ENCODE data around the gene PRX. TPM values are rescaled to one million over a fixed set of nuclear protein-coding genes. Genes with fewer than 3 reads are reported as not detected.

The PRX gene
- total RNA-seq, 1 experiment from 2014 or later, result 1.6 TPM

GRCh38 chr19:40420451-40420765 is 7.2 kb upstream of the PRX start:
- DNase-seq, result no peak
- Mint-ChIP-seq H3K4me1 (ENCODE audit: low read depth, unreplicated experiment) (peaks cover 52% of the 10 kb centered on the region), H3K27me3 (ENCODE audit: unreplicated experiment) (no peaks in the 10 kb centered on the region), H3K9me3 (ENCODE audit: low read depth, unreplicated experiment) (no peaks in the 10 kb centered on the region), H3K4me3 (ENCODE audit: low read depth, unreplicated experiment) (peak overlapping the region; percentile 77), H3K36me3 (ENCODE audit: insufficient read depth, unreplicated experiment) (peaks cover 43% of the 10 kb centered on the region), H3K27ac (ENCODE audit: unreplicated experiment) (peak overlapping the region; percentile 86)
- no peak for TF ChIP-seq CTCF (IDR thresholded peaks at IDR 0.05; ENCODE audit: unreplicated experiment)
- CTCF ChIA-PET, result interaction anchor here (0.6 to 2.1 kb wide), 18 partner anchors 8 to 476 kb away, joined by 3 to 29 read pairs (median 4); partner anchors contain the start of genes BLVRB, C19orf47, PLD3 and SERTAD3
- no TSS peak for BruUV-seq (replicated peaks)
- intact Hi-C loops (cut with micrococcal nuclease; ENCODE audit: unreplicated experiment), result no loop called here

- CTCF ChIA-PET, result interaction anchor here (0.6 to 2.1 kb wide), 6 partner anchors 8 to 453 kb away, joined by 3 to 29 read pairs (median 9); partner anchors contain the start of genes BLVRB and SPTBN4
- Mint-ChIP-seq H3K27me3 (ENCODE audit: unreplicated experiment) (no peaks in the 10 kb centered on the region), H3K36me3 (ENCODE audit: insufficient read depth, unreplicated experiment) (peaks cover 37% of the 10 kb centered on the region), H3K9me3 (ENCODE audit: low read depth, unreplicated experiment) (no peaks in the 10 kb centered on the region), H3K4me1 (ENCODE audit: low read depth, unreplicated experiment) (peaks cover 52% of the 10 kb centered on the region), H3K4me3 (ENCODE audit: low read depth, unreplicated experiment) (no peak overlapping the region), H3K27ac (ENCODE audit: unreplicated experiment) (peak overlapping the region; percentile 36)
- no peak for DNase-seq
- no TSS peak for BruUV-seq (replicated peaks)
- no peak for TF ChIP-seq CTCF (IDR thresholded peaks at IDR 0.05; ENCODE audit: unreplicated experiment)
- intact Hi-C loops (cut with micrococcal nuclease; ENCODE audit: unreplicated experiment), result no loop called here
Observed at GRCh38 chr19:40419780-40420179, 6.6 kb upstream of the PRX start.

GRCh38 chr19:40419066-40419612 is 6.0 kb upstream of the PRX start:
- BruUV-seq (replicated peaks), result no TSS peak
- Mint-ChIP-seq H3K27me3 (ENCODE audit: unreplicated experiment) (no peaks in the 10 kb centered on the region), H3K36me3 (ENCODE audit: insufficient read depth, unreplicated experiment) (peaks cover 31% of the 10 kb centered on the region), H3K4me1 (ENCODE audit: low read depth, unreplicated experiment) (peaks cover 45% of the 10 kb centered on the region), H3K4me3 (ENCODE audit: low read depth, unreplicated experiment) (no peak overlapping the region), H3K27ac (ENCODE audit: unreplicated experiment) (peak overlapping the region; percentile 1), H3K9me3 (ENCODE audit: low read depth, unreplicated experiment) (no peaks in the 10 kb centered on the region)
- CTCF ChIA-PET, result interaction anchor here (0.7 kb wide), 1 partner anchor 45 kb away, joined by 3 read pairs; no protein-coding TSS in a partner anchor
- DNase-seq, result no peak
- TF ChIP-seq CTCF (IDR thresholded peaks at IDR 0.05; ENCODE audit: unreplicated experiment), result no peak
- intact Hi-C loops (cut with micrococcal nuclease; ENCODE audit: unreplicated experiment), result no loop called here

GRCh38 chr19:40418040-40418439 is 4.9 kb upstream of the PRX start:
- Mint-ChIP-seq H3K4me3 (ENCODE audit: low read depth, unreplicated experiment) (no peak overlapping the region), H3K27me3 (ENCODE audit: unreplicated experiment) (no peaks in the 10 kb centered on the region), H3K4me1 (ENCODE audit: low read depth, unreplicated experiment) (peaks cover 44% of the 10 kb centered on the region), H3K9me3 (ENCODE audit: low read depth, unreplicated experiment) (no peaks in the 10 kb centered on the region), H3K36me3 (ENCODE audit: insufficient read depth, unreplicated experiment) (peaks cover 31% of the 10 kb centered on the region), H3K27ac (ENCODE audit: unreplicated experiment) (no peak overlapping the region)
- intact Hi-C loops (cut with micrococcal nuclease; ENCODE audit: unreplicated experiment), result no loop called here
- CTCF ChIA-PET, result no interaction called here
- no peak for DNase-seq
- no peak for TF ChIP-seq CTCF (IDR thresholded peaks at IDR 0.05; ENCODE audit: unreplicated experiment)
- no TSS peak for BruUV-seq (replicated peaks)

Measured in Calu3 (cell line).